SU-DHL-6 (cell line): ENCODE measurements around the gene ADGRF4.

Source experiments
- CTCF ChIP-seq: fragments of 200-600 bp; sonication (generic); IDR thresholded peaks from one replicate; pipeline ENCODE4 v1.5.1; 2017; ENCODE audit warnings: antibody characterized with exemption, mild to moderate bottlenecking, low read length, moderate library complexity; ENCODE audit not compliant: insufficient read depth, poor library complexity, severe bottlenecking
- EZH2phosphoT487 ChIP-seq: fragments of 200-600 bp; sonication (generic), shearing (Covaris generic); conservative IDR thresholded peaks from 2 replicates; pipeline ENCODE4 v1.6.1; 2018; ENCODE audit warnings: mild to moderate bottlenecking, antibody characterized with exemption, low read length, moderate library complexity, mixed read lengths

- no peak for TF ChIP-seq CTCF
- no peak for TF ChIP-seq EZH2phosphoT487
Measured at GRCh38 chr6:47690791-47691190, 7.6 kb upstream of the ADGRF4 start.
